Heart right ventricle (tissue), 16 donors: ENCODE results near the gene KLF13. TPM values are rescaled to one million over a fixed set of nuclear protein-coding genes. Genes with fewer than 3 reads are reported as not detected.
A peak's percentile ranks its signal among the peaks of the same experiment; 100 is the strongest.

Experiments used
- ATAC-seq, 8 donors: fragments of 200-7000 bp; cut with Tn5 transposase; one replicate each; pipeline ENCODE4 v1.9.1; 2020; ENCODE audit warnings: mild to moderate bottlenecking in 8 of 8, moderate library complexity in 8 of 8, moderate number of reproducible peaks in 1 of 8
- DNase-seq, 2 donors: peaks; one replicate each; pipeline ENCODE4 v3.0.0-alpha.2; 2020
- H3K27ac ChIP-seq, 10 donors: fragments of 200-600 bp; sonication (generic) in 2 of 10; one replicate each; pipeline versions ENCODE4 v1.5.0 to v1.8.0; 2020 to 2022; ENCODE audit warnings: mild to moderate bottlenecking in 3 of 10
- H3K27me3 ChIP-seq, 7 donors: fragments of 200-600 bp; one replicate each; pipeline ENCODE4 v1.8.0; 2021 to 2022; ENCODE audit warnings: mild to moderate bottlenecking in 2 of 7
- H3K36me3 ChIP-seq, 9 donors: fragments of 200-600 bp; sonication (generic) in 1 of 9; one replicate each; pipeline versions ENCODE4 v1.5.0 to v1.8.0; 2020 to 2022; ENCODE audit warnings: mild to moderate bottlenecking in 2 of 9
- H3K4me1 ChIP-seq, 9 donors: fragments of 200-600 bp; sonication (generic) in 1 of 9; one replicate each; pipeline versions ENCODE4 v1.5.0 to v1.8.0; 2020 to 2022; ENCODE audit warnings: mild to moderate bottlenecking in 4 of 9
- H3K4me3 ChIP-seq, 10 donors: fragments of 200-600 bp; sonication (generic) in 2 of 10; one replicate each; pipeline versions ENCODE4 v1.5.0 to v1.8.0; 2020 to 2022; ENCODE audit warnings: mild to moderate bottlenecking in 7 of 10, moderate library complexity in 2 of 10
- H3K9me3 ChIP-seq, 11 donors: fragments of 200-600 bp in 10 of 11; sonication (generic) in 2 of 11; one replicate each; pipeline versions ENCODE4 v1.5.0 to v1.8.0; 2013 to 2022; ENCODE audit warnings: mild to moderate bottlenecking in 2 of 11, control low read depth in 1 of 11, moderate library complexity in 1 of 11
- WGBS, 2 donors: extraction: QIAGEN DNeasy Blood & Tissue Kit; methylation state at CpG; one replicate each; pipeline ENCODE4 v1.1.7; 2013; ENCODE audit warnings: inconsistent platforms in 1 of 2; 5-methylcytosine and 5-hydroxymethylcytosine counted together
- intact Hi-C, 10 donors: fragments of 100-400 bp; cut with DNase I; formaldehyde crosslinking; loops; one replicate each; pipeline versions ENCODE4 v1.11.1 to v1.14.2; 2022
- polyA plus RNA-seq, 2 donors: library from polyadenylated mRNA; stranded (reverse); fragments of 200-250 nt; gene quantifications; one replicate each; pipeline ENCODE4 v1.2.3, GENCODE V29; 2013
- total RNA-seq, 10 donors: library from RNA; stranded (reverse); fragmentation: NEBNext Ultra II Directional in 3 of 10; extraction: Animal tissue kit (Norgen Biotek cat#: 25700) in 3 of 10; gene quantifications; one replicate each; pipeline versions ENCODE4 v1.2.1 to v1.2.4, GENCODE V29; 2021 to 2023
- TF ChIP-seq, protein P1 (sequence below), 9 donors: fragments of 200-600 bp; sonication (generic) in 2 of 9; IDR thresholded peaks; one replicate each; pipeline versions ENCODE4 v1.5.0 to v1.8.0; 2021 to 2022; ENCODE audit warnings: antibody characterized with exemption in 9 of 9, mild to moderate bottlenecking in 5 of 9, moderate library complexity in 1 of 9
- donor health status: Arrhythmogenic right ventricular cardiomyopathy.
- donor health status: ischemic (EF 13 %, LVEDD 7.1; RV severe dilation, severe dysfunction).
- donor health status: healthy with polysubstance abuse.
- donor health status: DM: no; HTN: yes; CAD: no.
- donor health status: DM: no; HTN: no; CAD: no.
- donor health status: ischemic (EF 25% LVEDD 6.9; RV normal size, moderate dysfunction).
- donor health status: ischemic (EF 25% LVEDD 5.7; RV mildly dilated, moderate dysfunction).
- donor health status: healthy.
- donor health status: DM: yes; HTN: yes; CAD: no.
- donor health status: Ischemic cardiomyopathy.
- donor health status: ischemic (EF 35%, LVEDD 5.7; RV mildly dilated, moderate dysfunction).
- donor health status: nonischemic (EF 11% LVEDD 7.7; RV severe dilation, severe dysfunction).
- donor health status: DM: yes; HTN: yes; CAD: no.
- donor health status: PGD.
- donor health status: ischemic (EF 29% LVEDD 5.4; RV normal size, mild dysfunction).
- donor health status: nonischemic (EF 23%, LVEDD 6.1; RV moderate dilation, normal function).

KLF13 gene
- total and polyA plus RNA-seq, 12 donors: 28.4 to 101 (median 45.0) TPM

DNA sequence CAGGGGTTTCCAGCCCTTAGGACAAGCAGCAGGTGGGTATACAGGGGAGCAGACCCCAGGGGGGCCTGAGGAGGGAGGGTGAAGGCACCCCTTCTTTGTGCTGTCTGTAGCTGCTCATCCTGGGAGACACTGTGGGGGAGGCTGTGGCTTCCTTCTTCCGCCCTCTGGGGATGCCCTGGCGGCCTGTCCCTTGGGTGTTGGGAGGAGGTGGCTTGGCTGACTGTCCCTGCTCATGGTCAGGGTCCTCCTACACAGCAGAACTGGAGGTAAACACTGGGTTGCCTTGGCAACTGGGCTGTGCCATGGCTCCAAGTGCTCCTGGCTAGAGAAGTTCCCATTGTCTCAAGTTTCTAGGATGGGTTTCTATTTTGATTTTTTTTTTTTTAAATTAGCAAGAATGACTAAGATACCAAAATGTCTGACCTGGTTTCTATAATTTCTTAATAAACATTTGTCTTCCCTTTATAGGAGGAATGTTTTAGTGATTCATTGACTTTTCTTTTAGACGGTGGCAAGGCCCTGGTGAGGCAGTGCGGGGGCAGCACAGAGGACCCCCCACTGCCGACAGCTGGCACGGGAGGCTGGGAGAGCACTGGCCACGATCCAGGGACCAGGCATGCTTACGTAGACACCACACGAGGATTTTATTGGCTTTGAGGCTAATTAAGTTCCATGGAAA is 12.4 kb downstream of the KLF13 start:
- Histone ChIP-seq H3K4me3 (peak overlapping the region in 4 of 10 donors; percentile 5 to 25 (median 15)), H3K27me3 (no peaks in the 10 kb centered on the region), H3K27ac (peak overlapping the region; percentile 30 to 100 (median 80)), H3K36me3 (peaks cover 0 to 10% (median 0%) of the 10 kb centered on the region in 9 donors), H3K9me3 (no peaks in the 10 kb centered on the region), H3K4me1 (peaks cover 76 to 99% (median 99%) of the 10 kb centered on the region in 9 donors)
- TF ChIP-seq, protein P1, sequence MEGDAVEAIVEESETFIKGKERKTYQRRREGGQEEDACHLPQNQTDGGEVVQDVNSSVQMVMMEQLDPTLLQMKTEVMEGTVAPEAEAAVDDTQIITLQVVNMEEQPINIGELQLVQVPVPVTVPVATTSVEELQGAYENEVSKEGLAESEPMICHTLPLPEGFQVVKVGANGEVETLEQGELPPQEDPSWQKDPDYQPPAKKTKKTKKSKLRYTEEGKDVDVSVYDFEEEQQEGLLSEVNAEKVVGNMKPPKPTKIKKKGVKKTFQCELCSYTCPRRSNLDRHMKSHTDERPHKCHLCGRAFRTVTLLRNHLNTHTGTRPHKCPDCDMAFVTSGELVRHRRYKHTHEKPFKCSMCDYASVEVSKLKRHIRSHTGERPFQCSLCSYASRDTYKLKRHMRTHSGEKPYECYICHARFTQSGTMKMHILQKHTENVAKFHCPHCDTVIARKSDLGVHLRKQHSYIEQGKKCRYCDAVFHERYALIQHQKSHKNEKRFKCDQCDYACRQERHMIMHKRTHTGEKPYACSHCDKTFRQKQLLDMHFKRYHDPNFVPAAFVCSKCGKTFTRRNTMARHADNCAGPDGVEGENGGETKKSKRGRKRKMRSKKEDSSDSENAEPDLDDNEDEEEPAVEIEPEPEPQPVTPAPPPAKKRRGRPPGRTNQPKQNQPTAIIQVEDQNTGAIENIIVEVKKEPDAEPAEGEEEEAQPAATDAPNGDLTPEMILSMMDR (IDR thresholded peaks at IDR 0.05): no peak
- intact Hi-C loops: loop anchor here in 2 of 10 donors (10.0 kb wide), 3 partner anchors 56 to 146 kb away; no protein-coding TSS in a partner anchor
- peak; percentile 43 to 86 (median 80) for ATAC-seq
- peak; percentile 80 to 88 for DNase-seq
- WGBS, 2 donors: 23 to 24% methylated on average over 9 of the region's 9 CpGs

DNA sequence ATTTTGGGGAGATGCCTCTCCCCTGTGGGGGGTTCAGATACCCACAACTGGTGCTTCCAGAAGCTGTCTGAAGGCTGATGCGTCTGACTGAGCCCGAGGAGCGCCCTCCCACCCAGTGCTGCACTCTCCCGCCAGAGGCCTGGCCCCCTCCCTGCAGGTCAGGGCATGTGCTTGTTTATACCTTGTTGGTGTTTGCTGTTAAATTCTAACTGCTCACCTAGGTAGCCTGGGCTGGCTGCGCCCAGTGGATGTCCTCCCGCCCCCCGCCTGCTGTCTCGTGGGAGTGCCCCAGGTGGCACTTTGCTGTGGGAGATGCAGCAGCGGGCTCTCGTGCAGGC is 12.9 kb downstream of the KLF13 start:
- intact Hi-C loops: loop anchor here in 2 of 10 donors (10.0 kb wide), 3 partner anchors 55 to 145 kb away; no protein-coding TSS in a partner anchor
- DNase-seq: no peak
- Histone ChIP-seq H3K27ac (peak overlapping the region; percentile 30 to 100 (median 80)), H3K4me1 (peaks cover 80 to 99% (median 99%) of the 10 kb centered on the region in 9 donors), H3K9me3 (no peaks in the 10 kb centered on the region), H3K27me3 (no peaks in the 10 kb centered on the region), H3K4me3 (peak overlapping the region in 4 of 10 donors; percentile 5 to 25 (median 15)), H3K36me3 (peaks cover 0 to 10% (median 0%) of the 10 kb centered on the region in 9 donors)
- TF ChIP-seq, protein P1 (IDR thresholded peaks at IDR 0.05): no peak
- WGBS, 2 donors: 75 to 78% methylated on average over 10 of the region's 10 CpGs
- ATAC-seq: no peak

DNA sequence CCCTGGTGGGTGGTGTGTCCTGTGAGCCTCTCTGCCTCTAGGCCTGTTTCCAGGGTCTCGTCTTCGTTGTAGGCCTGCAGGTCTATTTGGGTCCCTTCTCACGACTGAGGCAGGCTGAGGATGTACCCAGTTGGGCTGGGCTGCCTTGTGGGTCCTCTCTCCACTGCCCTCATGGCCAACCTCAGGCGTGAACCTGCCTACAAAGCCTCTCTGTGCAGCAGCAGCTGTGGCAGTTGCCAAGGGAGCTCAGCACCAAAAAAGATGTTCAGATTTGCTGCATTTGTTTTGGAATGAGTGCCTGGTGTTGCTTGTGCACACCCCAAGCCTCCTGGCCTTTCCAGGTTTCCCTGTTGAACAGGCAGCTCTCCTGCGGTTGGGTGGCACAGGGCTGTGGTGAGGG is 13.4 kb downstream of the KLF13 start:
- WGBS, 2 donors: 54 to 68% methylated on average over 5 of the region's 5 CpGs
- Histone ChIP-seq H3K27me3 (no peaks in the 10 kb centered on the region), H3K27ac (peak overlapping the region in 9 of 10 donors; percentile 30 to 100 (median 79)), H3K4me3 (no peak overlapping the region), H3K4me1 (peaks cover 85 to 99% (median 99%) of the 10 kb centered on the region in 9 donors), H3K36me3 (peaks cover 0 to 10% (median 0%) of the 10 kb centered on the region in 9 donors), H3K9me3 (no peaks in the 10 kb centered on the region)
- DNase-seq (no peak), ATAC-seq (no peak)
- TF ChIP-seq, protein P1 (IDR thresholded peaks at IDR 0.05): no peak
- intact Hi-C loops: no loop called here

DNA sequence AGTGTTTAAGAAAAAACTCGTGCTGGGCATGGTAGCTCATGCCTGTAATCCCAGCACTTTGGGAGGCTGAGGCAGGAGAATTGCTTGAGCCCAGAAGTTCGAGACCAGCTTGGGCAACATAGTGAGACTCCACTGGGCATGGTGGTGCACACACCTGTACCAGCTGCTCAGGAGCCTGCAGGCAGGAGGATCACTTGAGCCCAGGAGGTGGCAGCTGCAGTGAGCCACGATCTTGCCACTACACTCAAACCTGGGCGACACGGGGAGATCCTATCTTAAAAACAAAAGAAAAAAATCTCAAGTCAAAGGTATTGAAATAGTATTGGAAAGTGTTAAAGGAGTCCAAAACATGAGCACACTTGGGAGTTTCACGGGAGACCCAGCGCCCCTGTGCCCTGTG is 14.0 kb downstream of the KLF13 start:
- WGBS, 2 donors: 84% methylated on average over 7 of the region's 7 CpGs
- no peak overlapping the region for H3K4me3 ChIP-seq
- peaks cover 90 to 100% (median 100%) of the 10 kb centered on the region in 9 donors for H3K4me1 ChIP-seq
- intact Hi-C loops: no loop called here
- no peaks in the 10 kb centered on the region for H3K9me3 ChIP-seq
- peak overlapping the region in 6 of 10 donors; percentile 24 to 100 (median 81) for H3K27ac ChIP-seq
- no peaks in the 10 kb centered on the region for H3K27me3 ChIP-seq
- ATAC-seq: no peak
- H3K36me3 ChIP-seq: peaks cover 0 to 10% (median 0%) of the 10 kb centered on the region in 9 donors
- no peak for DNase-seq
- TF ChIP-seq, protein P1 (IDR thresholded peaks at IDR 0.05): no peak
